Embryonic facial prominence (tissue), 1 donor: ENCODE results near the gene RNF31.

Experiments
- DNase-seq: peaks from one replicate; pipeline ENCODE4 v3.0.0-alpha.2; 2016; ENCODE audit errors: extremely low spot score

RNF31 gene

GRCh38 chr14:24116128-24116814, 31.0 kb upstream of the RNF31 start:
- DNase-seq = no peak

GRCh38 chr14:24117179-24117578, 30.1 kb upstream of the RNF31 start:
- no peak for DNase-seq

DNA sequence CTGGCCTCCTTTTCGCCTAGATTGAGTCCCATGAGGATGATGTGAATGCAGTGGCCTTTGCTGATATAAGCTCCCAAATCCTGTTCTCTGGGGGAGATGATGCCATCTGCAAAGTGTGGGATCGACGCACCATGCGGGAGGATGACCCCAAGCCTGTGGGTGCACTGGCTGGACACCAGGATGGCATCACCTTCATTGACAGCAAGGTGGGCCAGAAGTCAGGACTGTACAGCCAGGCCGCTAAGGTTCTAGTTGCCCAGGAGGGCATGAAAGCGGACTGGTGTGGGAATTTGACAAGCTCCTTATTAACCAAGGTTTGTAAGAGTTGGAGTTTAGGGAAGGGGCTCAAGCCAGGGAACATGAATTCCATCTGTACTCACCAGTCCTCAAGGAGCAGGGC, 27.6 kb upstream of the RNF31 start:
- DNase-seq = no peak

DNA sequence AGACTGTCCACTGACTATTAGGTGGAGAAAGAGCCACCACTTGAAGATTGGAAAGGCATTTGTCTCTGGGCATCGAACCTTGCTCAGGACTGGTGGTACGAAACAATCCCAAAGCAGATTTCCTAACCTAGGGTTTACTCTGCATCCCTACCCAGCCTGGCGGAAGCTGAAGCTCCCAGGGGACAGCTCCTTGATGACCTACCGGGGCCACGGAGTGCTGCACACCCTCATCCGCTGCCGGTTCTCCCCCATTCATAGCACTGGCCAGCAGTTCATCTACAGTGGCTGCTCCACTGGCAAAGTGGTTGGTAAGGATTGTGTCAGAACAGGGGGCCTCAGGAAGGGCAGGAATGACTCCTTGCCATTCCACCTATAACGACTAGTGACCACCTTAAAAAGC, 26.1 kb upstream of the RNF31 start:
- DNase-seq = no peak

DNA sequence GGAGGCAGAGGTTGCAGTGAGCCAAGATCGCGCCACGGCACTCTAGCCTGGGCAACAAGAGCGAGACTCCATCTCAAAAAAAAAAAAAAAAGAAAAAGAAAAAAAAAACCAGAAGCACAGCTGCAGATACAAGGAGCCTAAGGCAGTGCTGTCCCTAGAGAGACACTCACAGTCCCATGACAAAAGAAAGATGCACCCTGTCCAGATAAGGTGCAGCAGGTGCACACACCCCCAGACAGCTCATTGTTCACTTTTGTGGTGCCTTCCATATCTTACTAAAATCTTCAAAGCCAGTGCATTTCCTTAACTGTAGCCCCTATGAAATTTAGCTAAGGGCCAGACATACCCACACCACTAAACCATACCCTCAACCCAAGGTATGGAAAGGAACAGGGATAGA, 24.9 kb upstream of the RNF31 start:
- no peak for DNase-seq

DNA sequence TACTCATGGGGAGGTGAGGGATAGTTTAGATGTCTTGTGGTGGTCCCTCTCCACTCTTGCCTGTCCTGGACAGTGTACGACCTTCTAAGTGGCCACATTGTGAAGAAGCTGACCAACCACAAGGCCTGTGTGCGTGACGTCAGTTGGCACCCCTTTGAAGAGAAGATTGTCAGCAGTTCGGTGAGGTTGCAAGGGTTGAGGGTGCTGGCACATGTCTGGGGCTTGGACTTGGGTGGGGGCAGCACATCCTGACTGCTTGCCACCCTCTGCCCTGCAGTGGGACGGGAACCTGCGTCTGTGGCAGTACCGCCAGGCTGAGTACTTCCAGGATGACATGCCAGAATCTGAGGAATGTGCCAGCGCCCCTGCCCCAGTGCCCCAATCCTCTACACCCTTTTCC, 24.4 kb upstream of the RNF31 start:
- DNase-seq = no peak

- no peak for DNase-seq
These were observed 23.6 kb upstream of the RNF31 start for GRCh38 chr14:24123424-24124417.

DNA sequence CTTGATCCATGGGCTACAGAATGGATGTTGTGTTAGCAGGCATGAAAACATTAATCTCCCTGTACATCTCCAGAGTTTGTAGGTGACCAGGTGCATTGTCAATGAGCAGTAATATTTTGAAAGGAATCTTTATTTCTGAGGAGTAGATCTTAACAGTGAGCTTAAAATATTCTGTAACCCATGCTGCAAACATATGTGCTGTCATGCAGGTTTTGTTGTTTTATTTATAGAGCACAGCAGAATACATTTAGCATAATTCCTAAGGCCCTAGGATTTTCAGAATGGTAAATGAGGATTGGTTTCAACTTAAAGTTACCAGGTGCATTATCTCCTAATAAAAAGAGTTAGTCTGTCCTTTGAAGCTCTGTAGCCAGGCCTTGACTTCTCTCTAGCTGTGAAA, 20.4 kb upstream of the RNF31 start:
- no peak for DNase-seq

DNA sequence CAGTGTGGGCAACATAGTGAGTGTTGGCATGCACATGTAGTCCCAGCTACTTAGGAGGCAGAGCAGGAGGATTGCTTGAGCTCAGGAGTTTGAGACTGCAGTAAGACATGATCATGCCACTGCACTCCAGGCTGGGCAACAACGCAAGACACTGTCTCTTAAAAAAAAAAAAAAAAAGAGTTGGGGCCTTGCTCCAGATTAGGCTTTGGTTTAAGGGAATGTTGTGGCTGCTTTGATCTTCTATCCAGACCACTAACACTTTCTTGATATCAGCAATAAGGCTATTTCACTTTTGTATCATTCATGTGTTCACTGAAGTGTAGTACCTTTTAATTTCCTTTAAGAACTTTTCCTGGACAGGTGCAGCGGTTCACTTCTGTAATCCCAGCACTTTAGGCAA, 19.6 kb upstream of the RNF31 start:
- no peak for DNase-seq

DNA sequence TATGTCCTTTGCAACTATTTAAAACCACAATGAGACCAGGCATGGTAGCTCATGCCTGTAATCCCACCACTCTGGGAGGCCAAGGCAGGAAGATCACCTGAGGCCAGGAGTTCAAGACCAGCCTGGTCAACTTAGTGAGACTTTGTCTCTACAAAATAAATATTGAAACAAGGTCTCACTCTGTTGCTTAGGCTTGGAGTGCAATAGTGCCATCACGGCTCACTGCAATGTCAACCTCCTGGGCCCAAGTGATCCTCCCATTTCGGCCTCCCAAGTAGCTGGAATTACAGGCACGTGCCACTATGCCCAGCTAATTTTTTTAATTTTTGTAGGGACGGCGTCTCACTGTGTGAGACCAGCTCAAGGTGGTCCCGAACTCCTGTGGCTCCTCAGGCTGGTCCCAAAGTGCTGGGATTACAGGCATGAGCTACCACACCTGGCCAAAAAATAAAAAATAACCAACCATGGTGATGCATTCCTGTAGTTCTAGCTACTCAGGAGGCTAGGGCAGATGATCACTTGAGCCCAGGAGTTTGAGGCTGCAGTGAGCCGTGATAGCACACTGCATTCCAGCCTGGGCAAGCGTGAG, 17.8 kb upstream of the RNF31 start:
- DNase-seq = no peak

GRCh38 chr14:24130380-24130716, 16.9 kb upstream of the RNF31 start, which contains the start of gene FITM1:
Gene FITM1 (plus strand): TSS chr14:24130659. CDS start chr14:24131564, 905 bp downstream.
- DNase-seq = no peak

- DNase-seq = no peak
These were observed 16.4 kb upstream of the RNF31 start for GRCh38 chr14:24130717-24131548.

GRCh38 chr14:24131549-24131966, 15.7 kb upstream of the RNF31 start:
- DNase-seq = no peak

DNA sequence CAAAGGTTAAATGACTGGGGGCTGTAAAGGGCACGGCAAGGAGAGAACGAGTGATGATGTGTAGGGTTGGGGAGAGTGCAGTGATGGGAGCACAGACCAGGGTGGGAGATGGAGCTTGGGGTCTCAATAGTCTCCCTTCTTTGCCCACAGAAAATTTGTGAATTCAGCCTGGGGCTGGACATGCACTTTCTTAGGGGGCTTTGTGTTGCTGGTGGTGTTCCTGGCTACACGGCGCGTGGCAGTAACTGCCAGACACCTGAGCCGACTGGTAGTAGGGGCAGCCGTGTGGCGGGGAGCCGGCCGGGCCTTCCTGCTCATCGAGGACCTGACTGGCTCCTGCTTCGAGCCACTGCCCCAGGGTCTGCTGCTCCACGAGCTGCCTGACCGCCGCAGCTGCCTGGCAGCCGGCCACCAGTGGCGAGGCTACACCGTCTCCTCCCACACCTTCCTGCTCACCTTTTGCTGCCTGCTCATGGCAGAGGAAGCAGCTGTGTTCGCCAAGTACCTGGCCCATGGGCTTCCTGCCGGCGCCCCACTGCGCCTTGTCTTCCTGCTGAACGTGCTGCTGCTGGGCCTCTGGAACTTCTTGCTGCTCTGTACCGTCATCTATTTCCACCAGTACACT, 15.1 kb upstream of the RNF31 start:
- no peak for DNase-seq

- no peak for DNase-seq
These were observed 14.3 kb upstream of the RNF31 start for GRCh38 chr14:24132976-24133375.

DNA sequence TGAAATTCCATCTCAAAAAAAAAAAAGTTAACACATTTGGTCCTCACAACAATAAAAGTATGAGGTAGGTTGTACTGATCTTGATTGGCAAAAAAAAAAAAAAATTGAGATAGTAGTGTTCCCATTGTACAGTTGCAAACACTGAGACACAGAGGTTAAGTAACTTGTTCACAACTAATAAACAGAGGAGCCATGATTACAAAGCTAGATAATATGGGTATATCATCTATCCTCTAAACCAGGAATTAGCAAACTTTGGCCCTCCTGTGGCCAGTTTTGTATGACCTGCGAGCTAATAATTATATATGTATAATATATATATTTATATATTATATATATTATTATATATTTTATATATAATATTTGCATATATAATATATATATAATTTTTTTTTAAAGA, 13.6 kb upstream of the RNF31 start:
- DNase-seq = no peak

DNA sequence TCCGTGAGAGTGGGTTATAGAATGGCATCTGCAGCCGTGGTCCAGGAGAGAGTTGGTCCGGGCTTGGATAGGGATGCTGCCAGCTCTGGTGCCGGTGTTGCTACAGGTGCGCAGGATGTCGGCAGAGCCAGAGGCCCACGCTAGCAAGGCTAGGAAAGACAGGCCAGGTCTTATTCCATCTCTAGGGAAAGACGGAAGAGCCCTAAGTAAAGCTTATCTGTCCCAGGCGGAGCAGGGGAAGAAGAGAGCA, 11.8 kb upstream of the RNF31 start:
- no peak for DNase-seq

GRCh38 chr14:24135834-24136683, 11.2 kb upstream of the RNF31 start, which contains the start of gene PSME1:
Gene PSME1 (plus strand): TSS chr14:24136194. CDS start chr14:24136263, 69 bp downstream.
- DNase-seq = peak; percentile 82

GRCh38 chr14:24136684-24137528, 10.4 kb upstream of the RNF31 start:
- no peak for DNase-seq
